Glomerular visceral epithelial cell (primary cell): ENCODE results near the gene FARS2.
A peak's percentile ranks its signal among the peaks of the same experiment; 100 is the strongest.

ENCODE experiments used
- DNase-seq: peaks from one replicate; pipeline ENCODE4 v3.0.0-alpha.2; 2016; ENCODE audit errors: extremely low spot score

The FARS2 gene

DNA sequence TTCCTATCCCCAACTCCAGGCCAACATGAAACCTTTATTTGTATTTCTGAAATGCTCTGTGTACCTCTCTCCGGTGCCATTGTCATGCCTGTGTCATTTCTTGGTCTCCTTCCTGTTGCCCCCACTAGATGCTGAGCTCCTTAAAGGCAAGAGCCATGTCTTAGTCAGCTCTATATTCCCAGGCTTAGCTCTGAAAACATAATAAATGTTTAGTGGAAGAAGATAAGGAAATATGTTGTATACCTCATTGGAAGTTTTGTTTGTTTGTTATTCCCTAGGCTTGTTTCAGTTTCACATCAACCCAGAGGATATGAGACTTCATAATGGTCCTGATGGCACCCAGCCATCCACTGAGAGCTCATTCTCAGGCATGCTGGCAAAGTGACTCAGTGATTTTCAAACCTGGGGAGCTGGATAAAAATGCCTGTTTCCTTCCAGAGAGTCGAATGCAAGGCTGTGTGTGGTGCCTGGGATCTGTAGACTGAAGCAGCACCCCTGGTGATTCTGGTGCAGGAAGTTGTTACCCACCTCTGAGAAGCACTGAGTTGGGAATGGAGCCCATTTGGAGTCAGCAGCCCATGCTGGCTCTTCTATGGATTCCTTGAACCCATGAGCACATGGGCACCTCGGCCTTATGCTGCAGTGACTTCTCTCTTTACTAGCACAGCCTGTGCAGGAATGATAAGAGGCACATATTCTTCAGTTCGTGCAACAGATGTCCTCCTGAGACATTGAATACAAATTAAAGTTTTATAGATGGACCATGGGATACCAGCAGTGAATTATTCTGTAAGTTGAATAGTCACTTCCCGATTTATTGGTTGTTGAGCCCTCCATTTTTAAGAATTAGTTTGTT, 205.2 kb downstream of the FARS2 start:
- DNase-seq, result peak; percentile 8

DNA sequence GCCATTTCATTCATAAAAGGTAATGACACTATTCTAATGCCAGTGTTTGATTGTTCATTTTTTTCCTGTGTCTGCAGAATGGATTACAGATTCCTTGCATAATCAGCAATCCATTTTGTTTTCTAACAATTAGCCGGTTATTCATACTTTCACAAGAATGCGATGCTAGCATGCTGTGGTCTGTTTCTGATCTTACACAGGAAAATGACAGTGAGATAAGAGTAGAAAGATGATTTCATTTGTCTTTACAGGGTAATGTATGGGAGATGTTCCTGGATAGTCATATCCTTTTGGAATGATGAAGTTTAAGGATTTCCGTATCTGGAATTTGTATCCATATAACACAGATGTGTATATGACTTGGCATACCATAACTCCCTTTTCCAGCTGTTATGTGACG, 207.3 kb downstream of the FARS2 start:
- no peak for DNase-seq

DNA sequence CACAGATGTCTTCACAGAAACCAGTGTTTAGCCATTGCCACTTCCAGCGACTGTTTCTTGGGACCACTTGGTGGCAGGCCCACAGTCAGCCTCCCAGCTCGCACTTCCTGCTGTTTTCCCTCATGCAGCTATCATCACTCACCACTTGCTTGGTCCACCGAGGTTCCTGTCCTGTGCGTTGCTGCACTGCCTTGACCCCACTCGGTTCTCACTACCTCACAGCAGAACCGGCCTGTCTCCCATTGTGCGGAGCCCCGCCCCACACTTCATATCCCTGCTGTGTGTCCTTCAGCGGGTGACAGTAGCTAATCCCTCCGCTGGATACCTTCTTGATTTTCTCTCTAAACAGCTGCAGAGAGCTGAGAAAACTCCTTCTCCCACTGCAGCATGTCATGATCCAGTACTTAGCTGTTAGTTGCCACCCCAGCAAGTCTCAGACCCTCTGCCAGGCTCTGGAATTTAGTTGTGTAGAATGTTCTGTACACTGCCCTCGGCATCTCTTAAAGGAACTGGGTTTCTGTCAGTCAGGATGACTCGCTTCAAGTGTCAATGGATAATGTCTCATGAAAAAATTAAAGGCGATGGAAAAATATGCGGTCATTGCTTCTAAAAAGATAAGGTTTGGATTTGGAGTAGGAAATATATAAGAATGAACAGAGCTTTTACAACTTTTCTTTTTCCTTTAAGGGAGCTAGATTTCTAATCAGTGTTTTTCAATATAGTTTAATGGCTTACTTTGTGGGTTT, 208.0 kb downstream of the FARS2 start:
- DNase-seq, result no peak

DNA sequence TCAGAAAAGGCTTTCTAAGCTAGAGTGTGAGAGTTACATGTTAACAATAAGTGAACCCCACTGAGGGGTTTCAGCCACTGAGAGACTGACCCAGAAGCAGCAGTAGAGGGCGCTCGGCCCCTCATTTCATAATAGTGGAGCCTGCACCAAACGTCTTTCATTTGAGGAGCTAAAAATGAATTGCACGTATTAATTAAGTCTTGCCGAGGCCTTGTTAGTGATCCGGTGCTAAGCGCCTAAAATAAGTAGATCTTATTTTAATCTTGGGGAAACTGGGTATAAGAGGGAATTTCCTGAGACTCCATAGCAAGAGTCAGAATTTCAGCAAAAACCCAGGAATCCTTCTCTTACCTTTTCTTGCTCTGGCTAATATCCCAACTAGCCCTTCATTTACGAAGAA, 209.7 kb downstream of the FARS2 start:
- peak; percentile 50 for DNase-seq

DNA sequence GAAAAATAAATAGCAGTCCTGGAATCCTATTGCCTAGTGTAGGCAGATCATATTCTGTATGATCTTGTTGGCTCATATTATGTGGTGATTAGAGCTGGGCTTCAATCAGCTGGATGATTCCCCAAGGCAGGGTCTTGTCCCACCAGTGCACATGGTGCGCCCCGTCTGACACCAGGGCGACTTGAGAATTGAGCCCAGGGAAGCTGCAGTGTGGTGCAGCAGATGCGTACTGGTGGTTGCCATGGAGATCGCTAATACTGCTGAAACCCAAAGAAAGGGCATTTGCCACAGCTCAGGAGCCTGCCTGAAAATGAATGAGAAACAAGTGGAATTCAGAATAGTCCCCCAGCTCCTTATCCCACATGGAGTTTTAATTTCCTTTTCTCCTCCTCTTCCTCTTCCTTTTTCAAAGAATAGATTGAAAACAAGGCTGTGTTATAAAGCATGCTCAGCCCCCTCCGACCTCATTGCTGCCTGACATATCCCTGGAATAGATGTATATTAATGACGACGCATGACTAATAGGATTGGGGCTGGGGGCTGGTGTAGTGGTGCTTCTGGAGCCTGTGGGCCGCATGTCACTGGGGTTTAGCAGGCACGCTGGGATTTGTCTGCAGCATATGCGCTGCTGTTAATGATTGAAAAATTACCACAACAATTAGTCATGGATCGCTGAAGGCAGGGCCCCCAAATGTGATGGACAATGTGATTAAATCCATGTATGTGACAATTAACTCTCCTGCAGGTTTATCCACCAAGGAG, 210.5 kb downstream of the FARS2 start:
- DNase-seq, result peak; percentile 43

DNA sequence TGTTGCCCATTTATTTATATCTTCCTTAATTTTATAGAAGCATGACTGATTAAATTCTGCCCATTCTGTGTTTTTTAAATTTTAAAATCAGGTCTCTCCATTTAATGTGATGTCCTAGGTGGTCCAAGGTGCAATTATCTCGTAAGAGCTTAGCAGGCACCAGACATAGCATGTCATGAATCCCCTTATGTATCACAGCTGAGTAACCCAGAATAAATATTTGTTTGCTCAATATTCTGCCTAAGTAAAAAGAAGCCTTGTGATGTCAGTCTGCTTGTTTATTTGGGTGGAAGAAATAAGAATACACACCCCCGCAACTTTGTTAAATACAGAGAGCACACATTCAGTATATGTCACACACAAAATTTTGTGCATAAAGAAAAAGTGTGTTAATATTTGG, 211.3 kb downstream of the FARS2 start:
- DNase-seq, result no peak

DNA sequence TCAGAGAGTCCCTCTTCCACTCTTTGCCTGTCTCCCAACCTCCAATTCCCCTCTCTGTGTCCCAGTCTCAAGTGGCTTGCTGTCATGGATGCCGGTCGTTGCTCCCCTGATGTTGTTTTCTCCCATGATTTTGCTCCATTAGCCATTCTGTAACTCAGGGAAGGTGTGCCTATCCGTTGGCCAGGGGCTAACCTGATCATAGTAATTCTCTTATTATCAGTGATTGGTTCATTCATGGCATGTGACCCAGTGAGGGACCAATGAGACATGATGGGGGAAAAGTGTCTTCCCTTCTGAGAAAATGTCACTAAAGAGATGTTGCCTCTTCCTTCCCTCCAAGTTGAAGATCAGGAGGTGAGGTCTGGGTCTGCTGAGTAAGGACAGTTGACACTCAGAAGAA, 214.5 kb downstream of the FARS2 start:
- DNase-seq, result no peak

DNA sequence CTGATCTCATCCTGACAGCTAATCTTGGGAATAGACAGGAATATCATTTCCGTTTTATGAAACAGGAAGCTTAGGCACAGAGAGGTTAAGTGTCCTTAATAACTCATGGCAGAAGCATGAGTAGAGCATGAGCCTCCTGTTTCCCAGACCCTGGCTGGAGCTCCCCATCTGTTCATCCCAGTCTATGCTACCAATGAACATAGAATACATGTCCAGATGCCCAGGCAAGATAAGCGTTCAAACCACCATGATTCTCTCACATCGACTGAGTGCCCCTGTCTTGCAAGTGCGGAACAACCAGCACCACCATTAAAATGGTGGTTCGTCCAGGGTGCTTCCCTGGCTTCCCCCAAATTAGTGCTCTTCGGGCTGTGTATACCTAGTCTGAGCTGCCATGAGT, 217.1 kb downstream of the FARS2 start:
- no peak for DNase-seq

DNA sequence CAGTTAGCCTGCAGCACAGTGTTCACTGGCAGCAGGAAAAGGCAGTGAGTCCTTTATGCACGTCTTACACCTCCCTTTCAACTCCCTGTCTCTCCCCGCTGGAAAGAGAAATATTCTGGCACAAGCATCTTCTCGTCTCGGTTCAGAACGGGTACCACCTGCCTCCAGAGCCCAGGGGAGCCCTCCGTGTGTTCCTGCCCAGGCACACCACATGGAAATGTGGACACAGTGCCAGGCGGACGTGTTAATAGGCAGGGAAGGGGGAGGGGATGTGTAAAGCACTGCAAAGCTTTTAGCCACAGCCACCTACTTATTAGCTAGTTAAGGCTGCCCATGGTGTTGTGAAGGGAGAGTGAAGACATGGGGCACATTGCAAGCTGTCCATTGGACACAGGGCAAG, 219.7 kb downstream of the FARS2 start:
- DNase-seq, result no peak

DNA sequence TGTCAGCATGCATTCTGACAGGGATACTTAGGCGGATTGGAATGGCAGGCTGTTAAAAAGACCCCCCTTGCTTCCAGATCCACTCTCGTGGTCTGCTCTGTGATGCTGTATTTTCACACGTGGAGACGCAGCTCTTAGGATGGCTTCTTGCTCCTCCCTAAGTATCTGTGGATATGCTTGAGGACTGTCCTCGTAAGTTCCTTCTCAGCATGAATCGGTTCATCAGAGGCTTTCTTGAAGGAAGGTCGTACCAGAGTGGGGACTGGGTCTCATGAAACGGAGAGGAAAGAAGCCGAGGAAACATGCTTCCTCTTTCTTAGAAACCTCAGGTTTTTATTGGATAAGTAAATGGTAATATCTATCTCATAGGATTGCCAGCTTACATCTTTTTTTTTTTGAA, 220.4 kb downstream of the FARS2 start:
- no peak for DNase-seq

DNA sequence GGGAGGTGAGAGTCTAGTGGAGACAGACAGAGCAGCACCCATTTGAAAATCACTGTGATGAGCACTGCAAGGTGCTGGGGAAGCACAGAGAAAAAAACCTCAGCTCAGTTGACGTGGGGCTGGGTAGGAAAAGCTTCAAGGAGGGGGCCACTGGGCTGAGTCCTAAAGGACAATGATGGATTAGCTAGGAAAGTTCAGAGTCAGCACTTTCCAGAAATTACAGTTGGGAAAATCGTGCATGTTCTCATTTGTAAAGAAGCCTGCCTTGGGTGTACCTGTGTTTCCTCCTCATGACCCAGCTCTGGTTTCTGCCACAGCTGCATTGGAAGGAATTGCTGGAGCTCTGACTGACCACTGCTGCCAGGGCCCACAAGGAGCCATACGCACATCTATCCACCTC, 221.3 kb downstream of the FARS2 start:
- DNase-seq, result no peak

DNA sequence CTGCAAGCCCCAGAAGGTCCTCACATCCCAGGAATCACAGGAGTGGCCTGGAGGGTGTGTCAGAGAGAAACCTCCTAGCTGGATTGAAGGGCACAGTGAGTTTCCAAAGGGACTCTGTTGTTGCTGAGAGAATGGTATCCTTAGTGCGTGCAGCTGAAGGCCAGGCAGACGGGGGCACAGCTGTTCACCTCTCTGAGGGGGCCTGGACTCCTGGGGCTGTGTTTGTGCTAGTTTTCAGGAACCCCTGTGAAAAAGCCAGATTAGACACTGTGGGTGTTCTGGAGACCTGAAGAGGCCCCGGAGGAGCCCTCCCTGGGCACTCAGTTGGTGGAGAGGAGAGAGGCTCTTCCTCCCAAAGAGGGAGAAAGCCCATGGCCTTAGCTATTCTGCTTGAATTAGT, 223.4 kb downstream of the FARS2 start:
- no peak for DNase-seq

DNA sequence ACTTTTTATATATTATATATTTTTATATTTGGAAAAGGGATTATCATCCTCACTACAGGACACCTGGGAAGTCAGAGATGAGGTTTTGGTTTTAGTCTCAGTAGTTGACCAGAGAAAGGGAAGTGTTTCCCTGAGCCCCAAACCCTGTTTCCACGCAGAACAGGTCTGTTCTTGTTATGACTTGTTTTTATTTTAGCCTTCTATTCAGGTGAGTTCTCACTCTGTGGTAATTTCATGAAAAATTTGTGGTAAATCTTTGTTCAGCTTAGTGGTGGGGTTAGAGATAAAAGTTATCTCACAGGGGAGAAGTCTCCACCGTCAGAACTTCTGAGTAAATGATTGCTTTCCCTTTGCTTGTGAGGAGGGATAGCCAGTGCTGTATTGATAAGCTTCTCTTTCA, 224.9 kb downstream of the FARS2 start:
- DNase-seq, result no peak

DNA sequence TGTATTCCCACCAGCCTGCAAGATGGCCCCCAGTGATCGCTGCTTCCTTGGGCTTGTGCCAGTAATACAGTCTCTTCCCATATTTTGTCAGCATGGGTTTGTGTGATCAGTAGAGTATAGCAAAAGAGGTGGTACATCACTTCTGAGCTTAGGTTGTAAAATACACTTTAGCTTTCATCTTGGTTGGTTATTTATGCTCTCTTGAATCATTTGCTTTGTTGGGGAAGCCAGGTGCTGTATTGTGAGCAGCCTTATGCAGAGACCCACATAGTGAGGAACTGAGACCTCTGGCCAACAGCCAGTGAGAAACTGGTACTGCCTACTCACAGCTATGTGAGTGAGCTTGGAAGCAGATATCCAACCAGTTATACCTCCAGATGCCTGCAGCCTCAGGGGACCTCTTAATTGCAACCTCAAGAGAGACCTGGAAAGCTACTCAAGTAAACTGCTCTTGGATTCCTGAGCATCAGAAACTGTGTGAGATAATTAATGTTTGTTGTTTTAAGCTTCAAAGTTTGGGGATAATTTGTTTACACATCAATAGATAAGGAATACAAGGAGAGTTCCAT, 229.3 kb downstream of the FARS2 start:
- DNase-seq, result no peak

DNA sequence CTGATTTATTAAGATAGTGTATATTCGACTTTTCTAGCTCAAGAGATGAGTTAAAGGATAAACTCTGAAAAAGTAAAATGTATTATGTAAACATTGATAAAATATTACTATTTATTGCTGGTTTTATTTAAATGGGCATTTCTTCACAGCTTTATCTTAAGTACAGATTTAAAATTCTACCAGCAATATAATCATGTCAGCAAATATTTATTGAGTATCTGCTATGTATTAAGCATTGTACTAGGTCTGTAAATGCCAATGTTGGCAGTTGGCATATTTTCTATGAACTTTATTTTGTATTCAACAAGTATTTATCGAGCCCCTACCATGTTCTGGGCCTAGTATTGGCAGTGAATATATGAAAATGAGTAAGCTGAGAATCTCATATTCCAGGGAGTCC, 231.0 kb downstream of the FARS2 start:
- DNase-seq, result no peak

DNA sequence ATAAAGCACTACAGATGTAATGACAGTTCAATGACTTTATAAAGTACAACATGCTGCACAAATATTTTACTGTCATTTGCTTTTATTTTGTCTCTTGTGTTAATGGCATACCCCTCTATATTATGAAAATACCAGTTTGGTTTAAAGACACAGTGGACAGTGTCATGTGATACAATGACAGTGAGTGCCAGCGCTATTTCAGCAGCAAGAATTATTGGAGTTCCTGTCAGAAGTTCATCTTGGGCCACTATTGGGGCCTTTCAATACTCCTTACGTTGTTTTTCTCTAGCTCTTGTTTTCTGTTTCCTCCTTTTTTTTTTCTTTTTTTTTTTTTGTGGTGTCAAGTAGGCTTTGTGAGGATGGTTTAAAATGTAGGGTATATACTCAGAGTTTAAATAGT, 232.5 kb downstream of the FARS2 start:
- no peak for DNase-seq

DNA sequence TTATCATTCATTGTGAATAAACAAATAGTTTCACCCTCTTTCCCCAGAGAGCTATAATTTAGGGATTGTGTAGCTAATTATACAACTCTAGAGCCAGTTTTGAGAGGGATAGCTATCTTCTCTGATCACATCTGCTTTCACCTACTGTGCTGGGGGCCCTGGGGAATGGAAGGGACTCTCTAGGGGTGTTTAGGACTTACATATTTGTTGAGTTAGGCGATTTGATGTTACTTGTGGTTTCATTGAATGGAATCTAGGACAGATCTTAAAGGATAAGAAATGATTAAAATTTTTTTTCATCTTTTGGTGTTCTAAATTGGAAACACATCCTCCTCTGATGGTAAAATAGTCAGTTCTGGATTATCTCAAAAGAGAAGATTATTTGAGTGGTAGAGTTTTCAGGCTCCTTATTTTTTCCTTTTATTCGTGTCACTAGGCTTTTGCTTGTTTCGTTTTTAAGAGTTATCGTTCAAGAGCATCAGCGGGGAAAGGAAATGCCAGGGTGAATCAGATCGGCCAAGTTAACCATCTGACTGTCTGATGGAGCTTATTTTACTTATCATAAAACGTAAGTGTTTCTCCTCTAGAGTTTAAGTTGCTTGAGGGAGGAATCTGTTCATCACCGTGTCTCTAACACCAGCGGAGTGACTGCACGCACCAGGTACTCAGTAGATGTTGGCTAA, 236.7 kb downstream of the FARS2 start:
- DNase-seq, result peak; percentile 61

DNA sequence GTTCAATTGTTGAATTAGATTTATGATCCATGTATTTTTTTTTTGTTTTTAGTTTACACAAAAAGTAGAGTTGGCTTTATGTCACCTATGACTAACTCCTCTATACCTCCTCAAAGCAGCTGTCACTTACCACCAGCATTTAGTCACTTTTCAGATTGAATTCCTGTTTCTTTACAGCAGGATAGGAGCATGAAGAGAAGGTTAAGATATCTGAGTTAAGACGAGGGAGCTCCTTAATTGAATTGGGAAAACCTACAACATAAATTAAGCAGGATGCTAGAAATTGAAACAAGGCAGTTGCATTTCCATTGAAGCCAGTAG, 237.2 kb downstream of the FARS2 start:
- no peak for DNase-seq

DNA sequence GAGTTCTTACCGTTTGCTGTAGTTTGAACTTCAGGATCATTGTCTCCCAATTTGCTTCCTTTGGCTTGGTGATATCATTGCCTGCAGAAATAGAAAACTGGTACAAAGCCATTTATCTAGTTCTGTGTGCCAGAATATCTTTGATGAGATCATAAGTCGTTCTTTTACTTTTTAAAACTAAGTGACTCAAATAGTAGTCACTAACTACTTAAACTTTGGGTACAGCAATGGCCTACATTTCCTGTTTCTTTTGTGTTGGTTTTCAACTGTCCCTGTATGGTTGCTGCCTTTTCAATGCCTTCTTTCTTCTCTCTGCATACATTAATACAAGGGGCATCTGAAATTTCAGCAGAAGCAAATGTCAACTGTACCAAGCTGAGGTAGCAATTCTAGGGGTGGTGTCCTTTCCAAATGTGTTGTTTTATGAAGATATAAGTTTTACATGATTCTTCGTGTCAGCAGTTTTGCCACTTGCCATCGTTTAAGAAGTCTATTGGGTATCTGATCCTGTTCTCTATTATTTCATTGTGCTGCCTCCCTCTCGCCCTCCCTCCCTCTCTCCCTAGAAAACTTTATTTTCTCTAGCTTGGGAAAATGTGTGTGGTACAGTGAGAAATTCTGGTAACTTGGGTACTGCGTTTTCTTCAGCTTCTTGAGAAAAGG, 238.5 kb downstream of the FARS2 start:
- no peak for DNase-seq

DNA sequence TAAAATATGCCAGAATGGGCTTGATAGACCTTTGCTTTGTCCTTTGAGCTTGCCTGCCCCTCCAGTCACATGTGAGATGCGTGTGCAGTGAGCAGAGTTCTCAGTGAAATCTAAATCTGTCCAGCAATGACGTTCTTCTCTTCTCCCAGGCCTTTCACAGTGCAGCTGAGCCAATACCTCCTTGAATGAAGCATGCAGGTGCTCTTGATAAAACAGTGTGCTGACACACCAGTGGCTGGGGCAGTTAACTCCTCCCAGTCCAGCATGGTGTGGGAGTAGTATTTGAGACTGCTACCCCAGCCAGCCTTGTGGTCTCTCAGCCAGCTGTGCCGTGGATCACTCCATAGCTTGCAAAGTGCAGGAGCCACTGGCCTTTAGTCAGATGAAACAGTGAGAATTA, 240.5 kb downstream of the FARS2 start:
- DNase-seq, result no peak

DNA sequence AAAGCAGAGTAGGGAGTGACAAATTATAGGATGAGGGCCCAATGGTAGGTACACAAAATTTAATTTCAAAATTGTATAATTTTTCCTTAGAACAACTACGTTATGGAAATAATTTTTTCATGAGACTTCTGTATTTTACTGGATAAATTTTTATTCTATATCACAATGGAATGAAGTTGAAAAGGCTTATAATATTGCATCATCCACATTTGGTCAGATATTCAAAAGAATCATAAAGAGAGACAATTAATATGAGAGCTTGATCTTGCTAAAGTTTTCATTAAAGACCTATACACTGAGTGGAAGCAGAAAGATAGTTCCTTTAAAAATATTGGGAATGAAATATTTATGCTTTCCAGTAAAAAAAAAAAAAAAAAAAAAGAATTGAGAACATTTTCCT, 242.8 kb downstream of the FARS2 start:
- no peak for DNase-seq
